HG02571 (cell line): ENCODE data around the gene CDH12.
A peak's percentile ranks its signal among the peaks of the same experiment; 100 is the strongest.
"Not testable (repeated sequence)": the region's sequence is repeated elsewhere in the genome, so short reads cannot be mapped to it uniquely, and the experiment has no call there.

Experiments
- ATAC-seq: cut with Tn5 transposase; IDR thresholded peaks from one replicate; pipeline ENCODE4 v1.9.1; 2021; ENCODE audit warnings: mild to moderate bottlenecking, moderate library complexity; ENCODE audit not compliant: unreplicated experiment

CDH12 gene

GRCh38 chr5:22051881-22052280 lies 801.3 kb downstream of the CDH12 start:
- ATAC-seq: no peak

GRCh38 chr5:22050931-22051330 lies 802.2 kb downstream of the CDH12 start:
- no peak for ATAC-seq

DNA sequence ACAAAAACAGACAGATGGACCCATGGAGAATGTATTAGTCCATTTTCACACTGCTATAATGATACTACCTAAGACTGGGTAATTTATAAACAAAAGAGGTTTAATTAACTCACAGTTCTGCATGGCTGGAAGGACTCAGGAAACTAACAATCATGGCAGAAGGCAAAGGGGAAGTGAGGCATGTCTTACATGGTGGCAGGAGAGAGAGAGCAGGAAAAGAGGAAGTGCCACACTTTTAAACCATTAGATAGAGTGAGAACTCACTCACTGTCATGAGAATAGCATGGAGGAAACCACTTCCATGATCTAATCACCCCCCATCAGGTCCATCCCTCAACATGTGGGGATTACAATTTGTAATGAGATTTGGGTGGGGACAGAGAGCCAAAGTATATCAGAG lies 808.9 kb downstream of the CDH12 start:
- no peak for ATAC-seq

DNA sequence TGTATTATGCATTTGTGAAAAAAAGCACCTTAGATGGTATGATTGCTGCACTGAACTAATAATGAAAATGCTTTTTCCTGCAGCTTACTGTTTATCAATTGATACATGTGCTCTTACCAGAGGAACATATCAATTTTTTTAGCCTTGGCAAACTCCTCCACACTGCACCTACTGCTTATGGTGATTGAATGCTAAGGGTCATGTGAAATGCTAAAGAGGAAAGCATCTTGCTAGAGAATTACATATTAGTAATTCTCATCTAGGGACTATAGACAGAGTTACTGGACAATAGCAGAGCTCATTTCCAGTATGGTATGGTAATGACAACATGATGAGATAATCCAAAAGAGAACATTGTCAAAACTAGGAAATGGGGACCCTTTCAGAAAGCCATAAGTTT lies 817.1 kb downstream of the CDH12 start:
- ATAC-seq: no peak

- ATAC-seq: no peak
These were observed 820.1 kb downstream of the CDH12 start for GRCh38 chr5:22033066-22033465.

DNA sequence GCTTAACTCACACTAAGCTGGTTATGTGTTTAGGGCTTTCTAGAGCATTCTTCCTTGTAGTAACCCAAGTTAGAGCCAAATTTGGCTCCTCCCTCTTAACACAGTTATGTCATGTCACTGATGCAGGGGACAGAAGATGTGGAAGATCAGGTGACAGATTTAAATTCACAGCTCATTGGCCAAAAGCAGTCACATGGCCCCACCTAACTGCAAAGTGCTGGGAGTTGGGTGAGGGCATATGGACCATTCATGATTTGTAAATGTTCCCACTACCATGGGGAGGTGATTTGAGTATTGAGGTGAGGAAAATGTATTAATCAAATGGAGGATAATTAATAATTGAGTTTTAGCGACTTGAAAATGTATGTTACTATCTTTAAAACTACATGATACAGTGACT lies 829.4 kb downstream of the CDH12 start:
- no peak for ATAC-seq

DNA sequence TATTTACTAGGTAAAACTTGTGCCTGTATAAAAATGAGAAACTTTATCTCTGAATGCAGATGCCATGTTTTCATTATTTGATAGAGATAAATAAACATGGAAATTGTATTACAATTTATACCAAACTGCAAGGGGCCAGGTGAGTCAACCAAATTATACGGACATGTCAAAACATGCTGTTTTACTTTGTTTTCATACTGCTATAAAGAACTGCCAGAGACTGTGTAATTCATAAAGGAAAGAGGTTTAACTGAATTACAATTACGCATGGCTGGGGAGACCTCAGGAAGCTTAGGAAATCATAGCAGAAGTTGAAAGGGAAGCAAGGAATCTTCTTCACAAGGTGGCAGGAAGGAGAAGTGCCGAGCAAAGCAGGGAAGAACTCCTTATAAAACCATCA lies 840.3 kb downstream of the CDH12 start:
- ATAC-seq: not testable (repeated sequence)

- ATAC-seq: not testable (repeated sequence)
These were observed 842.3 kb downstream of the CDH12 start for GRCh38 chr5:22010808-22011207.

DNA sequence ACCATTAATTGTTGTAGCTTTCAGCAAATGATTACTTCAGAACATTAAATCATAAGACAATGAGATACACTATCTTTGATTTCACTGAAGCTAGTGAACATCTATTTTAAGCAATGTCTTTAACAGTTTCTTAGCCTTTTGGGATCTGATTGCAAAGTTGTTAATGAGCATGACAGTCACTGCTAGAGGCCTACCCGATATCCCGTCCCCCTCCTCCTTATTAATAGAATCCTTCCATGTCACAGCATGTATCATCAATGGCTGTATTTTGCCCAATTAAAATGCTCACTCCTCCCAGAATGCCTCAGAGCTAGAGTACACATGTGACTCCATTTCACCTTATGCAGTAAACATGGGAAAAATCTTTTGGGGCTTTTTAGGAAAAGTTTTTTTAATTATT lies 852.0 kb downstream of the CDH12 start:
- not testable (repeated sequence) for ATAC-seq

DNA sequence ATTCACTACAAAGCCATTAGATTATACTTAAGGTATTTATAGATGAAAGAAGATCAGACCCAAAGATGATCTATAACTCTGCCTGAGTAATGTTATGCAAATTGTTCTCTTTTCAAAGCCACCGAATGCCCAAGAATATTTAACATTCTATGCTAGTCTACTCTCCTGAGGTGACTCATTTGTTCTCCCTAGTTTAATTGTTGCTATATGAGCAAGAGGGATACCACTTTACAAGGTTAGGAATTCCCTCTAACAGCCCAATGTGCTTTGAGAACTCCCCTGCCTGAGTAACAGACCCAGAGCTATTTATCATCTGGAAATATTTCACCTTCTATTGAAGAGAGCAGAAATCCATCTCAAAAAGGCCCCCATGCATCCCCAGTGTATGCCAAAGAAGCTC lies 867.3 kb downstream of the CDH12 start:
- ATAC-seq: not testable (repeated sequence)

- ATAC-seq: not testable (repeated sequence)
These were observed 901.6 kb downstream of the CDH12 start for GRCh38 chr5:21951571-21951970.

GRCh38 chr5:21931116-21931515 lies 922.0 kb downstream of the CDH12 start:
- ATAC-seq: no peak

DNA sequence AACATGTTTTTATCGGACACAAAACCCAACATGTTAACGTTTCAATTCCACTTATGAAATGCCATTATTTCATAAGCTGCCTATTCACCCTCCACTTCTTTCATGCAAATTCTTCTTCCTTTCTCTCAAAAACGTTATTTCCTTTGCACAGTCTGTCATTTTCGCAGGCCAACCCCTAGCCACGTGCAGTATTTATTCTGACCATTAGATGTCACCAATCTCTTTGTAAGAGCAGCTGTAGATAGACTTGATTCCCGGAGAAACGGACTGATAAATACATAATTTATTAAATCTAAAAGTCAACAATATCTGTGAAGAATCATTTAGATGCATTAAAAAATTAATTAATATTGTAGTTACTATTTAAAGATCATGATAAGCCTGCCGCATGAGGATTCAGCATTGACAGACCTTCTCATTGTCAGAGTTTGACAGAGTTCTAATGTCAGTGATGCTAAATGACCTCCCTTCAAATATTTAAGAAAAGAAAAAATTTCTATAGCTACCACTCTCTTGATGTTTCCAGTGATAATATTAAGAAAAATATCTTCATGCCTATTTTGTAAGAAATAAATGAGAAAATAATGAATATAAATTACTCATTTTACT lies 933.6 kb downstream of the CDH12 start:
- peak; percentile 98 for ATAC-seq

DNA sequence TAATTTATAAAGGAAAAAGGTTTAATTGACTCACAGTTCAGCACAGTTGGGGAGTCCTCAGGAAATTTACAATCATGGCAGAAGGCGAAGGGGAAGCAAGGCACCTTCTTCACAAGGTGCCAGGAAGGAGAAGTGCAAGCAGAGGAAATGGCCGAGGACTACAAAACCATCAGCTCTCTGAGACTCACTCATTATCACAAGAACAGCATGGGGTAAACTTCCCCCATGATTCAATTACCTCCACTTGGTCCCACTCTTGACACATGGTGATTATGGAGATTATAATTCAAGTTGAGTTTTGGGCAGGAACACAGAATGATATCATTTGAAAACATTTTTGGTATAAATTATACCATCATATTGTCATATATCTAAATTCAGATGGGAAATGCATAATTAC lies 934.7 kb downstream of the CDH12 start:
- no peak for ATAC-seq

GRCh38 chr5:21910731-21911130 lies 942.4 kb downstream of the CDH12 start:
- no peak for ATAC-seq

DNA sequence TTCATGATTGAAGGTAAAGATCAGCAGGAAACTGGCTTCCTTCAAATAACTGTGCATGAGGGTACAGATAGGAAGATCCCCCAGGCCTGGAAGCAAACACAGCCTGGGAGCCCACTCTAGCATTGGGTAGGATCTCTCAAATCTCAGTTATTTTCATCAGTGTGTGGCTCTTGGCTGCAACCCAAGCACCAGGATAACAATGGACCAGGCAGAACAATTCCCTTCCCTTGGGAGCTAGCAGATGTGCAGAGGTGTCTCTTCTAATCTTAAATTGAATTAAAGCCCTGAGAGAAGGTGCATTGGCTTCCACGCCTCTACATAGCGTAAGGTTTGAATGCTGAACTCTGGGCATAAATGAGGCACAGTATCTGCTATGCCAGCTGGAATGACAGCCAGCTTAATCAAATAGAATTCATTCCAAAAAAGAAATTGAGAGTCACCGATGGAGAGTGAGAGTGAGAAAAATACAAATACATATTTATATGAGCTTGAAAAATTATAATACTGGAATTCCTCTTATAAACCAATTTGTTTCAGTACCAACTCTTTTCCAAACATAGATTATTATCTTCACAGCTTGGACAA lies 957.3 kb downstream of the CDH12 start:
- ATAC-seq: no peak

- ATAC-seq: no peak
These were observed 960.0 kb downstream of the CDH12 start for GRCh38 chr5:21893161-21893560.

GRCh38 chr5:21889581-21889980 lies 963.6 kb downstream of the CDH12 start:
- no peak for ATAC-seq

DNA sequence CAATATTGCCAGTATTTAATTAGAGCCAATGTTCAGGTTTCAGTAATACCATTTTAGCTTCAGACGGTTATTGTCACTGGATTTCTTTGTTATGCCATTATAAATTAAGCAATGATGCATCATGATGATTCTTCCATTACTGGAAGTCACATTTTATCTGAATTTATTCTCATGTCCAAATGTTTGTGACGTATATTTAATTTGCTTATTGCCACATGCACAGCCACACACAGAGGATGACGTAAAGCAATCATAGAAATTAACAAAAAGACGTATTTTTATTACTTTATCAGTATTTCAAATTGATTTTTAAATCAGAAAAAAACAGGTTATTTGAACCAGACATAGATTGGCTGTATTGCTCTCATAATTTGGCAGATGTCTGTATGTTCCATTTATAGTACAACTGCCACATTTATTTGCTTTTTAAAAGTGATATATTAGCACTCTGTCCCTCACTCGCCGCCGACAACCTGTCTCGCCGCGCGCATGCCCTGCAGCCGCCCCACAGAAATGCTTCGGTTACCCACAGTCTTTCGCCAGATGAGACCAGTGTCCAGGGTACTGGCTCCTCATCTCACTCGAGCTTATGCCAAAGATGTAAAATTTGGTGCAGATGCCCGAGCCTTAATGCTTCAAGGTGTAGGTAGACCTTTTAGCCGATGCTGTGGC lies 970.9 kb downstream of the CDH12 start:
- ATAC-seq: no peak

DNA sequence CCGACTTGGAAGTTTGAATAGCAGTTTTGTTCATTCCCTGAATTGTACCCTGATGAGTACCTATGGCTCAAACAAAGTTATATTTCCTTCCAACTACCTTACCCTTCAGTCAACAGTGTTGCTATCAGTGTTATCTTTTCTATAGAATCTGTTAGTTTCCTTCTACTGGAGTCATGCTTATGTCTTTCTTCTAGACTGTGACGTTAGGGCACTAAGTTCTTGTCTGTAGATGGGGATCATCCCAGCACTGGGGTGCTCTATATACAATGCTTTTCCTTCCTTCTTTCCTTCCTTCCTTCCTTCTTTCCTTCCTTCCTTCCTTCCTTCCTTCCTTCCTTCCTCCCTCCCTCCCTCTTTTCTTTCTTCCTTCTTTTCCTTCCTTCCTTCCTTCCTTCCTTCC lies 973.0 kb downstream of the CDH12 start:
- ATAC-seq: no peak

- no peak for ATAC-seq
These were observed 990.2 kb downstream of the CDH12 start for GRCh38 chr5:21862986-21863385.

- ATAC-seq: no peak
These were observed 994.7 kb downstream of the CDH12 start for GRCh38 chr5:21858441-21858840.
